ENCODE measurements around the gene PRH1.

DNA sequence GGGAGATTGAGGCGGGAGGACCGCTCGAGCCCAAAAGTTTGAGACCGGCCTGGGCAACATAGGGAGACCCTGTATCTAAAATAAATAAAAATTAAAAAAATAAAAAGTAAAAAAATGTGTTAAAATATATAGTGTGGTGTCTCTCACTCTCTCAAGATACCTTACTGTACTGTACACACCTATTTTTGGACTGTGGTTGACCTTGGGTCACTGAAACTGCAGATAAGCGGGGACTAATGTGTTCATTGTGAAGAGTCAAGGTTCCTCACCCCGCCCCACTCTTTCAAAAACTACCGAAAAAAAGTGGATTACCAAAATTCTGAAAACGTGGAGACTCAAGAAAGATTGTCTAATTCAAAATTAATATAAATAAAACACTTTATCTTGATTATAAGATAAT lies 26.3 kb upstream of the PRH1 start:
- TF ChIP-seq POLR2A (IDR thresholded peaks at IDR 0.05) = no peak
- TF ChIP-seq, protein P1, sequence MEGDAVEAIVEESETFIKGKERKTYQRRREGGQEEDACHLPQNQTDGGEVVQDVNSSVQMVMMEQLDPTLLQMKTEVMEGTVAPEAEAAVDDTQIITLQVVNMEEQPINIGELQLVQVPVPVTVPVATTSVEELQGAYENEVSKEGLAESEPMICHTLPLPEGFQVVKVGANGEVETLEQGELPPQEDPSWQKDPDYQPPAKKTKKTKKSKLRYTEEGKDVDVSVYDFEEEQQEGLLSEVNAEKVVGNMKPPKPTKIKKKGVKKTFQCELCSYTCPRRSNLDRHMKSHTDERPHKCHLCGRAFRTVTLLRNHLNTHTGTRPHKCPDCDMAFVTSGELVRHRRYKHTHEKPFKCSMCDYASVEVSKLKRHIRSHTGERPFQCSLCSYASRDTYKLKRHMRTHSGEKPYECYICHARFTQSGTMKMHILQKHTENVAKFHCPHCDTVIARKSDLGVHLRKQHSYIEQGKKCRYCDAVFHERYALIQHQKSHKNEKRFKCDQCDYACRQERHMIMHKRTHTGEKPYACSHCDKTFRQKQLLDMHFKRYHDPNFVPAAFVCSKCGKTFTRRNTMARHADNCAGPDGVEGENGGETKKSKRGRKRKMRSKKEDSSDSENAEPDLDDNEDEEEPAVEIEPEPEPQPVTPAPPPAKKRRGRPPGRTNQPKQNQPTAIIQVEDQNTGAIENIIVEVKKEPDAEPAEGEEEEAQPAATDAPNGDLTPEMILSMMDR (IDR thresholded peaks at IDR 0.05) = no peak
